Left ventricle myocardium inferior (tissue), 1 donor: ENCODE measurements around the gene PPP2R2D. TPM values are rescaled to one million over a fixed set of nuclear protein-coding genes. Genes with fewer than 3 reads are reported as not detected.

ENCODE experiments used
- DNase-seq: peaks from one replicate; pipeline ENCODE4 v3.0.0-alpha.2; 2020
- H3K27ac ChIP-seq: fragments of 200-600 bp; replicated peaks from 2 replicates; pipeline ENCODE4 v1.8.0; 2021
- H3K27me3 ChIP-seq: fragments of 200-600 bp; 2 replicates; pipeline ENCODE4 v1.8.0; 2021; ENCODE audit warnings: low read depth
- H3K36me3 ChIP-seq: fragments of 200-600 bp; 2 replicates; pipeline ENCODE4 v1.8.0; 2021
- H3K4me1 ChIP-seq: fragments of 200-600 bp; 2 replicates; pipeline ENCODE4 v1.8.0; 2021
- H3K4me3 ChIP-seq: fragments of 200-600 bp; 2 replicates; pipeline ENCODE4 v1.8.0; 2021; ENCODE audit warnings: mild to moderate bottlenecking, moderate library complexity
- H3K9me3 ChIP-seq: fragments of 200-600 bp; replicated peaks from 2 replicates; pipeline ENCODE4 v1.8.0; 2021
- CTCF ChIP-seq: fragments of 200-600 bp; IDR thresholded peaks from 2 replicates; pipeline ENCODE4 v1.8.0; 2021; ENCODE audit warnings: antibody characterized with exemption, mild to moderate bottlenecking, borderline replicate concordance
- intact Hi-C: fragments of 100-400 bp; cut with micrococcal nuclease; formaldehyde crosslinking; loops from one replicate; pipeline ENCODE4 v1.11.0; 2022
- total RNA-seq: library from RNA; stranded (reverse); fragmentation: NEBNext Ultra II Directional; extraction: Animal tissue kit (Norgen Biotek cat#: 25700); gene quantifications from one replicate; pipeline ENCODE4 v1.2.1, GENCODE V29; 2021
- donor health status: DM: no; HTN: yes; CAD: no; lungs with severe emphysema.

PPP2R2D gene
- total RNA-seq, 1 donor from 2014 or later = 38.2 TPM

- intact Hi-C loops = no loop called here
- no peak overlapping the region for H3K27ac ChIP-seq
- H3K4me1 ChIP-seq = peaks cover 96% of the 10 kb centered on the region
- no peaks in the 10 kb centered on the region for H3K9me3 ChIP-seq
- no peak for TF ChIP-seq CTCF
- H3K27me3 ChIP-seq = no peaks in the 10 kb centered on the region
- H3K4me3 ChIP-seq = no peak overlapping the region
- peaks cover 18% of the 10 kb centered on the region for H3K36me3 ChIP-seq
- DNase-seq = no peak
Measured at GRCh38 chr10:131907679-131908078, 6.9 kb downstream of the PPP2R2D start.

DNA sequence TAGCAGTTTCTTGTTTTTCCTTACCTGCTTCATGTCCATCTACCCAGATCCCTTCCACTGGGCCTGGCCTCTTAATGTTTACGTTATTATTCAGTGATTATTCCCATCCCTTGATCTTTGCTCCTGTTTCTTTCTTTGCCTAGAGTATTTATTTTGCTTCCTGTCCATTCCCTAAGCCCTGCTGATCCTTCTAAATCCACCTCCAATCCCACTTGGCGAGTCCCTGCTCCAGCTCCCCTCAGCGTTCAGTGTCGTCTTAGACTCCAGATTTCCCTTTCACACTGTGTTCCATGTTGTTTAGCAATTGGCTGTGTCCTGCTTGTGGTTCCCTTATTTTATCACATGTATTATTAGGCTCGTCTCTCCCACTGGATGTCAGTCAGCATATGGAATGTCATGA lies 7.3 kb downstream of the PPP2R2D start:
- intact Hi-C loops = no loop called here
- Histone ChIP-seq H3K27me3 (no peaks in the 10 kb centered on the region), H3K36me3 (peaks cover 19% of the 10 kb centered on the region), H3K9me3 (no peaks in the 10 kb centered on the region), H3K27ac (no peak overlapping the region), H3K4me3 (no peak overlapping the region), H3K4me1 (peaks cover 92% of the 10 kb centered on the region)
- DNase-seq = no peak
- TF ChIP-seq CTCF = no peak

DNA sequence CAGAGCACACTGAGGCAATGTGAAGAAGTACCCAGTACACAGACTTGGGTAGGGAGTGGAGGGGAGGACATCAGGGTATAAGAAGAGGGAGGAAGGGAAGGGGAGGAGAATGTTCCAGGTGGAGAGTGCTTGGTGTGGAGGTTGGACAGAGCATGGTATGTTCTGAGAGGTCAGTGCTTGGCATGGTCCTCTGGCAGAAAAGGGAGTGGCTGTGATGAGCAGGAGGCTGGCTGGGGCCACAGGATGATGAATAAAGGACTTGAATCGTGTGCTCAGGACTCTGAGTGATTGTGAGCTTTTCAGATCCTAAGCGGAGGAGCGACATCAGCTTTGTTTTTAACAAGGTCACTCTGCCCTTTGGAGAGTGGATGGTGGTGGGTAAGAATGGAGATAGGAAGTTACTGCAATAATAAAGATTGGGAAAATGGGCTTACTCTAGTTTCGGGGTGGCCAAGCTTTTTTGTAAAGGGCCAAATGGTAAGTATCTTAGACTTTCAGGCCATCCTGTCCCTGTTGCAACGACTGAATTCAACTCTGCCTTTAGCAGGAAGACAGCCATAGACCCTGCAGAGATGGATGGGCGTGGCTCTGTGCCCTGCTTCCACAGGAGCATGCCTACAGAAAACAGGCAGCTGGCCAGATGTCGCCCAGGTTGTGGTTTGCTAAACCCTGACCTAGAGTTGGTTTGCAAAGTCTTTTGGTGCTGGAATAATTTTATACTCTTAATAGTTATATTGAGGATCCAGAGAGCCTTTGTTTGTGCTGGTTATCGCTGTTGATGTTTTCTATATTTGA lies 8.4 kb downstream of the PPP2R2D start:
- Histone ChIP-seq H3K36me3 (peaks cover 19% of the 10 kb centered on the region), H3K27ac (peak overlapping the region; percentile 9), H3K4me1 (peaks cover 89% of the 10 kb centered on the region), H3K27me3 (no peaks in the 10 kb centered on the region), H3K9me3 (no peaks in the 10 kb centered on the region), H3K4me3 (no peak overlapping the region)
- intact Hi-C loops = no loop called here
- DNase-seq = no peak
- no peak for TF ChIP-seq CTCF

- no peak for TF ChIP-seq CTCF
- Histone ChIP-seq H3K9me3 (no peaks in the 10 kb centered on the region), H3K4me3 (no peak overlapping the region), H3K27ac (no peak overlapping the region), H3K4me1 (peaks cover 89% of the 10 kb centered on the region), H3K27me3 (no peaks in the 10 kb centered on the region), H3K36me3 (peaks cover 19% of the 10 kb centered on the region)
- intact Hi-C loops = no loop called here
- DNase-seq = no peak
Measured at GRCh38 chr10:131909929-131910328, 9.1 kb downstream of the PPP2R2D start.

- intact Hi-C loops = no loop called here
- no peak overlapping the region for H3K27ac ChIP-seq
- no peak for TF ChIP-seq CTCF
Measured at GRCh38 chr10:131910663-131911314, 10.0 kb downstream of the PPP2R2D start.

More at GRCh38 chr10:131910663-131911314, 10.0 kb downstream of the PPP2R2D start:
- Histone ChIP-seq H3K27me3 (no peaks in the 10 kb centered on the region), H3K36me3 (peaks cover 18% of the 10 kb centered on the region), H3K4me1 (peaks cover 89% of the 10 kb centered on the region), H3K4me3 (no peak overlapping the region), H3K9me3 (no peaks in the 10 kb centered on the region)
- DNase-seq = no peak
